Endodermal cell (in vitro differentiated cells): Measurements from ENCODE around the gene SC5D. TPM values are rescaled to one million over a fixed set of nuclear protein-coding genes. Genes with fewer than 3 reads are reported as not detected.

Experiments
- DNase-seq: peaks from one replicate; pipeline ENCODE4 v3.0.0-alpha.2; 2017
- H3K27ac ChIP-seq: 2 replicates; pipeline ENCODE4 v1.5.1; 2013; ENCODE audit warnings: mild to moderate bottlenecking, low read depth, low read length, moderate library complexity
- H3K27me3 ChIP-seq: 2 replicates; pipeline ENCODE4 v1.6.1; 2013; ENCODE audit warnings: mild to moderate bottlenecking, low read length, moderate library complexity; ENCODE audit not compliant: insufficient read depth, control insufficient read depth, poor library complexity, severe bottlenecking
- H3K36me3 ChIP-seq: 2 replicates; pipeline ENCODE4 v1.7.0; 2013; ENCODE audit warnings: mild to moderate bottlenecking, low read length, moderate library complexity; ENCODE audit not compliant: control insufficient read depth, insufficient read depth
- H3K4me1 ChIP-seq: one replicate; pipeline ENCODE4 v1.7.0; 2013; ENCODE audit warnings: low read length; ENCODE audit not compliant: control insufficient read depth, insufficient read depth
- H3K4me3 ChIP-seq: 2 replicates; pipeline ENCODE4 v1.5.1; 2013; ENCODE audit warnings: mild to moderate bottlenecking, low read length, moderate library complexity
- H3K9ac ChIP-seq: 2 replicates; pipeline ENCODE4 v1.6.1; 2013; ENCODE audit warnings: mild to moderate bottlenecking, low read length, moderate library complexity; ENCODE audit not compliant: poor library complexity, severe bottlenecking; ENCODE audit errors: extremely low read depth
- H3K9me3 ChIP-seq: 2 replicates; pipeline ENCODE4 v1.6.1; 2013; ENCODE audit warnings: mild to moderate bottlenecking, low read length, moderate library complexity; ENCODE audit not compliant: control insufficient read depth
- H3K27ac Mint-ChIP-seq: 2 replicates; pipeline ENCODE4 v1.8.0; 2020; ENCODE audit warnings: mixed read lengths
- H3K27me3 Mint-ChIP-seq: 2 replicates; pipeline ENCODE4 v1.8.0; 2021; ENCODE audit warnings: mild to moderate bottlenecking, mixed read lengths; ENCODE audit not compliant: insufficient read depth
- H3K36me3 Mint-ChIP-seq: 2 replicates; pipeline ENCODE4 v1.8.0; 2020; ENCODE audit warnings: low read depth, mixed read lengths
- H3K4me1 Mint-ChIP-seq: 2 replicates; pipeline ENCODE4 v1.8.0; 2020; ENCODE audit warnings: mixed read lengths
- H3K4me3 Mint-ChIP-seq: 2 replicates; pipeline ENCODE4 v1.8.0; 2020; ENCODE audit warnings: mild to moderate bottlenecking, moderate library complexity, mixed read lengths
- H3K9me3 Mint-ChIP-seq: 2 replicates; pipeline ENCODE4 v1.8.0; 2020; ENCODE audit warnings: mild to moderate bottlenecking, mixed read lengths
- CTCF ChIP-seq: fragments of 200-600 bp; sonication (generic); conservative IDR thresholded peaks from 2 replicates; pipeline ENCODE4 v1.5.0; 2021; ENCODE audit warnings: antibody characterized with exemption, mild to moderate bottlenecking
- WGBS, 2 experiments: methylation state at CpG; one replicate each; pipeline versions ENCODE4 v1.1.5 to v1.1.7; 2013; ENCODE audit warnings: missing lambda C conversion rate in 2 of 2, mixed read lengths in 1 of 2; ENCODE audit not compliant: insufficient coverage in 1 of 2, insufficient read length in 1 of 2; 5-methylcytosine and 5-hydroxymethylcytosine counted together
- total RNA-seq, 2 donors: library from RNA; stranded (reverse); fragmentation: NEBNext Ultra II Directional in 1 of 2; extraction: Animal tissue kit (Norgen Biotek cat#: 25700) in 1 of 2; gene quantifications; 2 replicates in 1 of 2; 3 replicates in 1 of 2; pipeline ENCODE4 v1.2.1, GENCODE V29; 2021

The SC5D gene
- total RNA-seq, 2 donors from 2014 or later: 66.0 to 70.9 TPM

GRCh38 chr11:121351083-121351630 is 58.6 kb downstream of the SC5D start:
- H3K4me3 ChIP-seq: no peak overlapping the region
- Mint-ChIP-seq H3K27ac (no peak overlapping the region), H3K27me3 (no peaks in the 10 kb centered on the region), H3K4me3 (no peak overlapping the region), H3K36me3 (no peaks in the 10 kb centered on the region), H3K4me1 (peaks cover 18% of the 10 kb centered on the region), H3K9me3 (no peaks in the 10 kb centered on the region)
- no peak for DNase-seq
- TF ChIP-seq CTCF: no peak
- H3K9me3 ChIP-seq: no peaks in the 10 kb centered on the region
- H3K27ac ChIP-seq: no peak overlapping the region
- no peaks in the 10 kb centered on the region for H3K27me3 ChIP-seq
- WGBS, 2 experiments: 93 to 98% methylated on average over 6 to 7 of the region's 7 CpGs
- H3K36me3 ChIP-seq: no peaks in the 10 kb centered on the region
- no peak overlapping the region for H3K9ac ChIP-seq
- peaks cover 8% of the 10 kb centered on the region for H3K4me1 ChIP-seq

DNA sequence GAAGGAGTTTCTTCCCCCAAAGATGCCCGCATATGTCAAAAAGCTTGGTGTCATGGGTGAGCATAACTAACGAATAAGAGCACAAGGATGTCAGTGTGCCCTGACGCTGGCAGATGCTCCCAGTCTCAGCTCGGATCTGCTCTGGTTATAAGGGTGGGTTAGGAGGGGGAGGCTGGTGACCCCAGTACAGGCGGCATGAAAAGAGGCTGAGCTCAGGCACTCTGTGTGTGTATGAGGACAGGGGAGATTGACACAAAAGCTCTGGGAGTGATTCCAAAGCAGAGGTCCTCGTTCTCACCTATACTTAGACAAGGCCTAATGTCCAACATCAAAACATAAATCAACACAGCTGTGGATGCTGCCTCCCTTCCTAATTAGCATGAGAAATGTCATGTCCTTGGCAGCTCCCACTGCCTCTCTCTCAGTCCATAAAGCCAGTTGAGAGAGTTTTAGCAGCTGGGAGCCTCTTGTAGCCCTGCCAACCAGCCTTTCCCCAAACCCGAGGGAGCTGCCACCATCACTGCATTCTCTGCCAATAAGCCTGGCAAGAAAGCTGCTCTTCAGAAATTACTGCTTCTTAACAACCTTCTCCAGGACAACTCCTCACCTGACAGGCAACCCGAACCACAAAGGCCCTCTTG is 59.8 kb downstream of the SC5D start:
- Mint-ChIP-seq H3K36me3 (no peaks in the 10 kb centered on the region), H3K27me3 (peaks cover 2% of the 10 kb centered on the region), H3K4me3 (no peak overlapping the region), H3K4me1 (peaks cover 14% of the 10 kb centered on the region), H3K9me3 (no peaks in the 10 kb centered on the region), H3K27ac (no peak overlapping the region)
- Histone ChIP-seq H3K36me3 (no peaks in the 10 kb centered on the region), H3K9me3 (no peaks in the 10 kb centered on the region), H3K9ac (no peak overlapping the region), H3K27ac (no peak overlapping the region), H3K4me3 (no peak overlapping the region), H3K27me3 (no peaks in the 10 kb centered on the region), H3K4me1 (peaks cover 3% of the 10 kb centered on the region)
- 84 to 97% methylated on average over 4 to 8 of the region's 8 CpGs for WGBS, 2 experiments
- TF ChIP-seq CTCF: no peak
- DNase-seq: no peak

DNA sequence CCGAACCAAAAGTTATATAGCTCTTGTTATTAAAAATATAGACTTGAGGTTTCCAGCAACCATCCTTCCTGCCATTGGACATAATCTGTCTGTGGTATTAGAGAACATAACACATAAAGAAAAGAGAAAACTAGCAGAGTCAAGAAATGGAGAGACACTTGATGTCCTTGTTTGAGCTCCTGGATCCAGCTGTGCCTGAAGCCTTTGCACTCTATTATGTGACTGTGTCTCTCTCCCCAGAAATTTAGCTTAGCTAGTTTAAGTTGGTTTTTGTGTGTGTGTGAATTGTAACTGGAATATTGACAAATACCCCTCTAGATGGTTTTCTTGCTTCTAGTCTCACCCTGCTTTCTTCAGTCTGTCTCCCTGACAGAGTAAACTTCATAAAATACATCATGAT is 61.6 kb downstream of the SC5D start:
- Mint-ChIP-seq H3K27ac (no peak overlapping the region), H3K36me3 (no peaks in the 10 kb centered on the region), H3K9me3 (no peaks in the 10 kb centered on the region), H3K27me3 (peaks cover 6% of the 10 kb centered on the region), H3K4me3 (no peak overlapping the region), H3K4me1 (peaks cover 2% of the 10 kb centered on the region)
- H3K27ac ChIP-seq: no peak overlapping the region
- no peaks in the 10 kb centered on the region for H3K36me3 ChIP-seq
- H3K27me3 ChIP-seq: no peaks in the 10 kb centered on the region
- no peak for TF ChIP-seq CTCF
- H3K9ac ChIP-seq: no peak overlapping the region
- H3K9me3 ChIP-seq: no peaks in the 10 kb centered on the region
- DNase-seq: no peak
- no peak overlapping the region for H3K4me3 ChIP-seq
- 100% methylated on average over 1 of the region's 1 CpG; no CpG with 5 or more reads in 1 of the 2 experiments for WGBS, 2 experiments
- no peaks in the 10 kb centered on the region for H3K4me1 ChIP-seq
